Immature natural killer cell (primary cell): ENCODE data around the gene PKD2L2. TPM values are rescaled to one million over a fixed set of nuclear protein-coding genes. Genes with fewer than 3 reads are reported as not detected.
"Not testable (repeated sequence)": the region's sequence is repeated elsewhere in the genome, so short reads cannot be mapped to it uniquely, and the experiment has no call there.

Experiments used
- DNase-seq, 3 donors: peaks; one replicate each; pipeline ENCODE4 v3.0.0; 2022; ENCODE audit warnings: mixed read lengths in 1 of 3
- H3K27ac Mint-ChIP-seq, 6 donors: one replicate each; pipeline ENCODE4 v1.8.0; 2020; ENCODE audit warnings: mixed read lengths in 6 of 6, mild to moderate bottlenecking in 5 of 6, inconsistent platforms in 4 of 6, moderate library complexity in 3 of 6
- H3K27me3 Mint-ChIP-seq, 3 donors: one replicate each; pipeline ENCODE4 v1.8.0; 2020 to 2021; ENCODE audit warnings: low read depth in 3 of 3, mild to moderate bottlenecking in 3 of 3, mixed read lengths in 3 of 3, moderate library complexity in 3 of 3, inconsistent platforms in 1 of 3
- H3K36me3 Mint-ChIP-seq, 3 donors: one replicate each; pipeline ENCODE4 v1.8.0; 2020; ENCODE audit warnings: mixed read lengths in 3 of 3, inconsistent platforms in 2 of 3, mild to moderate bottlenecking in 2 of 3
- H3K4me1 Mint-ChIP-seq, 2 donors: one replicate each; pipeline ENCODE4 v1.8.0; 2020; ENCODE audit warnings: inconsistent platforms in 2 of 2, mild to moderate bottlenecking in 2 of 2, mixed read lengths in 2 of 2, moderate library complexity in 1 of 2
- H3K4me3 Mint-ChIP-seq, 5 donors: one replicate each; pipeline ENCODE4 v1.8.0; 2020; ENCODE audit warnings: mild to moderate bottlenecking in 5 of 5, mixed read lengths in 5 of 5, inconsistent platforms in 3 of 5, moderate library complexity in 3 of 5
- H3K9me3 Mint-ChIP-seq, 6 donors: one replicate each; pipeline ENCODE4 v1.8.0; 2020; ENCODE audit warnings: mild to moderate bottlenecking in 6 of 6, mixed read lengths in 6 of 6, inconsistent platforms in 4 of 6, moderate library complexity in 3 of 6
- polyA plus RNA-seq, 3 donors: library from polyadenylated mRNA; unstranded; fragments of 300-500 nt; fragmentation: Illumina TruSeq; gene quantifications; one replicate each; pipeline ENCODE4 v1.2.3, GENCODE V29; 2021

Gene PKD2L2
- under 1 TPM in 2 of 3 donors, not detected in 1; 0.23 to 0.30 TPM for polyA plus RNA-seq

DNA sequence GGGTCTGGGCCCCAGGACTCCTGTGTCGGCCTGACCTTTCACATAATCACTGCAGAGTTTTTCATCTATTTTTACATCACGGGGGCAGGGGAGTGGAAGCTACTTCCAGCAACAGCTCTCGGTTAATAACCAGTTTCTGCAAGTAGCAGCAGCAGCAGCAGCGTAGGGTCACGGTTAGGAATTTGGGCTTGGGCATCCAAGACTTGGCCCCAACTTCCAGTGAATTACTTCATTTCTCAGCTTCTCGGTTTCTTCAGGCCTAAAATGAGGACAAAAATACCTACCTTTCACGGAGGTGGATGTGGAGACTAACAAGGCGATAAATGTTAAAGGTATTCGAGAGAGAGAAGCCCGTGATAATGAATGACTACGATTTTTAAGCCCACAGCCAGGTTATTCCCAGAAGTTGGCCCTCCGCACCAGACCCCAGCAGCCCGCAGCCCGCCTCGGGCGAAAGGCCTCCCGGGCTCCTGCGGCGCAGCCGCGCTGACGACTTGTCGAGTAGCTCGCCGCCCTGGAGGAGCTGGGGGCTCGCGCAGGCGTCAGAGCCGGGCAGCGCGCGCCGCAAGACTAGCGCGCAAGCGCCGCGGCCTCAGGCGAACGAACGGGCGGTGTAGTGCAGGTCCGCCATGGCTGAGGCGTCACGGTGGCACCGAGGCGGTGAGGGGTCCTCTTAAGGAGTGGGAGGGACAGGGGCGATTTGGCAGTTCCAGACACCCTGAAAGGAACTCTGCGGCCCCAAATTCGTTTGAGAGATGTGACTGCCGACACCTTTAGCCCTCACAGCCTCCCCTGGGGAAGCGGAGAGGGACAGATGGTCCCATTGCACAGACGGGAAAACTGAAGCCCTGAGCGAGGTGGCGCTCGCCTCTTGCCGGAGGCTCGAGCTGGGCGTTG is at the start of gene PKD2L2:
Gene PKD2L2 (plus strand): TSS at position 595 of the 897 bp plus-strand sequence. CDS start 35 bp downstream, at position 630.
- Mint-ChIP-seq H3K27me3 (peaks cover 0 to 10% (median 10%) of the 10 kb centered on the region in 3 donors), H3K4me1 (peaks cover 15 to 36% of the 10 kb centered on the region in 2 donors), H3K36me3 (no peaks in the 10 kb centered on the region), H3K4me3 (peak within 1 kb of the TSS; percentile 86 to 91 (median 88)), H3K9me3 (no peaks in the 10 kb centered on the region), H3K27ac (peak within 1 kb of the TSS; percentile 93 to 98 (median 96))
- peak; percentile 81 to 87 (median 84) for DNase-seq

DNA sequence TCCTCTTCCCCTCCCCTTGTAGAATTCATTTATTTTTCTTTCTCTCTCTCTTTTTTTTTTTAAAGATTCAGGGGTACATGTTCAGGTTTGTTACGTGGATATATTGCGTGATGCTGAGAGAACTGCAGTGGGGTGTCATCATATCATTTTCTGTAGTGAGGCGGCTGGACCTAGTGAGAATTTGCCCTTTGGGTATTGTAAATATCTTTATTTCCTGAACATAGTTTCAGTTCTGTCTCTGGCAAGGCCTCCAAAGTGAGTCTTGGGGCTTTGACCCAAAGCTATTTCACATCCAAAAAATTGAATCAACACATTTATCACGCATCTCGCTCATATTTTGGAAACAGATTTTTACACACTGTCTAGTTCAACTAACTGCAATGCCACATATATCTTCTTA is 47.0 kb upstream of the PKD2L2 start:
- Mint-ChIP-seq H3K4me3 (no peak overlapping the region), H3K4me1 (no peaks in the 10 kb centered on the region), H3K9me3 (no peaks in the 10 kb centered on the region), H3K27ac (no peak overlapping the region), H3K27me3 (no peaks in the 10 kb centered on the region), H3K36me3 (peaks cover 9 to 17% (median 16%) of the 10 kb centered on the region in 3 donors)
- DNase-seq: no peak

GRCh38 chr5:137843676-137844299 is 45.5 kb upstream of the PKD2L2 start:
- Mint-ChIP-seq H3K9me3 (no peaks in the 10 kb centered on the region), H3K36me3 (peaks cover 9 to 20% (median 16%) of the 10 kb centered on the region in 3 donors), H3K27me3 (no peaks in the 10 kb centered on the region), H3K4me1 (no peaks in the 10 kb centered on the region), H3K27ac (no peak overlapping the region), H3K4me3 (no peak overlapping the region)
- no peak for DNase-seq

DNA sequence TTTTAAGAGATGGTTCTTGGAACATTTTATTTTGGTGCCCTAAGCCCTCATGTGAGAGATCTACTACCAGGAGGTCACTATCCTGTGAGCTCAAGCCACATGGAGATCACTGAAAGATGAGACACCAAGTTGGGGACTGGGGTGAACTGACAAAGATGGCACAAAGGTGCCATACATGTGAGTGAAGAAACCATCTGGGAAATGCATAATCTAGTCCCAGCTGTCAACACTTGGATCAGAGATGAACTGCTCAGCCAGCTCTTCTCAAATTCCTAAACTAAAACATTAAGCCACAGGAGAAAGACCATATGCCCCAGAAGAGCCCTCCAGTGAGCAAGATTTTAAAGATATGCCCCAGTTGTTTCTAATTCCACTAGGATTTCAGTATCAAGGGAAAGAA is 43.8 kb upstream of the PKD2L2 start:
- no peak overlapping the region for H3K27ac Mint-ChIP-seq
- no peaks in the 10 kb centered on the region for H3K9me3 Mint-ChIP-seq
- H3K4me3 Mint-ChIP-seq: no peak overlapping the region
- no peaks in the 10 kb centered on the region for H3K4me1 Mint-ChIP-seq
- peaks cover 9 to 20% (median 16%) of the 10 kb centered on the region in 3 donors for H3K36me3 Mint-ChIP-seq
- H3K27me3 Mint-ChIP-seq: no peaks in the 10 kb centered on the region
- no peak for DNase-seq

GRCh38 chr5:137847687-137848086 is 41.6 kb upstream of the PKD2L2 start:
- Mint-ChIP-seq H3K4me1 (no peaks in the 10 kb centered on the region), H3K9me3 (no peaks in the 10 kb centered on the region), H3K36me3 (peaks cover 13 to 26% (median 20%) of the 10 kb centered on the region in 3 donors), H3K4me3 (no peak overlapping the region), H3K27ac (no peak overlapping the region), H3K27me3 (no peaks in the 10 kb centered on the region)
- DNase-seq: no peak

- H3K9me3 Mint-ChIP-seq, H3K27ac Mint-ChIP-seq, DNase-seq, H3K27me3 Mint-ChIP-seq, H3K4me3 Mint-ChIP-seq: not testable (repeated sequence)
- Mint-ChIP-seq H3K36me3 (peaks cover 7 to 13% (median 10%) of the 10 kb centered on the region in 3 donors), H3K4me1 (peaks cover 6 to 18% of the 10 kb centered on the region in 2 donors)
These were observed 36.1 kb upstream of the PKD2L2 start for GRCh38 chr5:137853165-137853564.

- H3K27me3 Mint-ChIP-seq: no peaks in the 10 kb centered on the region
- H3K4me3 Mint-ChIP-seq: peak overlapping the region in 1 of 5 donors; percentile 36
- H3K27ac Mint-ChIP-seq: no peak overlapping the region
- H3K9me3 Mint-ChIP-seq: peaks cover 0 to 2% (median 0%) of the 10 kb centered on the region in 6 donors
- no peak for DNase-seq
- H3K4me1 Mint-ChIP-seq: peaks cover 8 to 24% of the 10 kb centered on the region in 2 donors
- peaks cover 7 to 9% (median 7%) of the 10 kb centered on the region in 3 donors for H3K36me3 Mint-ChIP-seq
These were observed 33.1 kb upstream of the PKD2L2 start for GRCh38 chr5:137856201-137856600.

DNA sequence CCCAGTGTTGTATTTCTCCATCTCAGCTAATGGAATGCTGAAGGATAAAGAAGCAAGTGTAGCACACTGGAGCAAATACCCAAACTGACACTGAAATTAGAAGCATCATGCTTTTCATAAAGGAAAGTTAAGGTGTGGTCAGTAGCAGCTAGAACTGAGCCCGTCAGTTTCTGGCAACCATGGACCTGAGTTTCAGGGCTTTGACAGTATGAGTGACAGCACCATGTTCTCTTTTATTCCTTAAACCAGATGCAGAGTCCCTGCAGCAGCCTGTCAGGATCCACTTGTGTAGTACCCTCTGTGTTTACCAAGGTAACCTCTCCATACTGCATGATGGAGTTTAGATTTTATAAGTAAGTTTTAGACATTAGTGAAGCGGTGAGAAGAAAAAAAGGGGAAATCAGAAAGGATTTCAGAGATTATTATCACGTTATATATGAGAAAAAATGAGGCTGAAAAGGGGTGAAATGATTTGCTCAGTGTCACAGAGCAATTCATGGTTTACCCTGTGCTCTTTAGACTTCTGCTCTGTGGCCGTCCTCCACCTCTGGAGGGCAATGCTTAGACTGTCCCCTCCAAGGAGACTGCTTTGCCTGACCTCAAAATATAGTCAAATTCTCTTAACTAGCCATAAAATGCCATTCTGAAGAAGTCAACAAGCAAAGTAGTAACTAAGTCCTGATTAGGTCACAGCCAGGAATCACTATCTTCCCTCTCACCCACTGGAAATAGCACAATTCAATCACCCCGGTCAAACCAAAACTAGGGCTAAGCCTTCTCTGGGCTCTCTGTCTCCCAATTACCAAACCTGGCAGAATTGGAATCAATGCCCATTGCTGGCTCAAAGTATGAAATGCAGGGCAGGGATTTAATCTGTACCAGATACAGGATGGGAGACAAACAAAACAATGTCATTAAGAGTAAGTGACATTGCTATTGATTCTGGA is 32.1 kb upstream of the PKD2L2 start:
- Mint-ChIP-seq H3K36me3 (peaks cover 7 to 9% (median 7%) of the 10 kb centered on the region in 3 donors), H3K27ac (no peak overlapping the region), H3K27me3 (no peaks in the 10 kb centered on the region), H3K4me3 (no peak overlapping the region), H3K9me3 (peaks cover 0 to 2% (median 0%) of the 10 kb centered on the region in 6 donors), H3K4me1 (peaks cover 8 to 24% of the 10 kb centered on the region in 2 donors)
- DNase-seq: no peak

DNA sequence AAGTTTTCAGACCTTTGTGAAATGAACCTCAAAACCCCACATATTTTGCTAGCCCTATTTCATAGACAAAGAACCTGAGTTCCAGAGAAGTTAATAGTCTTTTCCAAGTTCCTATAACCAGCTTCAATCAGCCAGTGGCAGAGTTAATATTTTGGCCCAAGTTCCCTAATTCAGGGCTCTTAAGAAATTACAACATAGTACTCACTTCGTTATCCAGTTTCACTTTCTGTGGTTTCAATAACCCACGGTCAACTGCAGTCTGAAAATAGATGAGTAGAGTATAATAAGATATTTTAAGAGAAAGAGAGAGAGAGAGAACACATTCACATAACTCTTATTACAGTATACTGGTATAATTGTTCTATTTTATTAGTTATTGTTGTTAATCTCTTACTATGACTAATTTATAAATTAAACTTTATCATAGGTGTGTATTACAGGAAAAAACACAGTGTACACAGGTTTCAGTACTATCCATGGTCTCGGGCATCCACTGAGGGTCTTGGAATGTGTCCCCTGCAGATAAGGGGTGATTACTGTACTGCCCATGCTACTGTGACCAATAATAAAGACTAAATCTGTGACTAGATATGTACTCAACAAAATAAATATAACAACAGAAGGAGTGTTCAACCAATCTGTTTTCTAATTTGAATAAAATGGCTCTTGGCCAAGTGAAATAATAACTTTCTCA is 30.9 kb upstream of the PKD2L2 start:
- Mint-ChIP-seq H3K27ac (peak overlapping the region in 2 of 6 donors; percentile 52 to 61), H3K4me1 (peaks cover 8 to 24% of the 10 kb centered on the region in 2 donors), H3K9me3 (peaks cover 0 to 1% (median 0%) of the 10 kb centered on the region in 6 donors), H3K4me3 (peak overlapping the region; percentile 49 to 81 (median 69)), H3K36me3 (peaks cover 3 to 7% (median 3%) of the 10 kb centered on the region in 3 donors), H3K27me3 (no peaks in the 10 kb centered on the region)
- peak in 2 of 3 donors; percentile 1 to 8 for DNase-seq

DNA sequence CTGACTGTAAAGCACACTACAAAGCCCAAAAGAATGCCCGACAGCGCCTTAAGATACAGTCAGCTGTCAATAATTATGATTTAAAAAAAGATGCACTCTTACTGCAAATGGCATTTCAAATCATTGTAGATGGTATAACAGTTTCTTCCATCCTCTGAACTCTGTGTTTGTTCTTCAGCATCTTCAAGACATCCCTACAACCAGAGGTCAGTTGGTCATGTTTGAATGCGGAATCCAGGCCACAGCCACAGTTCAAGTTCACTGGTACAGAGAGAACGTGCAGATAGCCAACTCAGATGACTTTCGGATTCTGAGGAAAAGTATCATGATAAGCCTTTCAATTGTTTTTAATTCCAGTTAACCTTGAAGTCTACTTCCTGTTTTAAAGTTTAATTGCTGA is 30.3 kb upstream of the PKD2L2 start:
- no peaks in the 10 kb centered on the region for H3K9me3 Mint-ChIP-seq
- H3K27ac Mint-ChIP-seq: no peak overlapping the region
- H3K4me3 Mint-ChIP-seq: no peak overlapping the region
- H3K36me3 Mint-ChIP-seq: peaks cover 3 to 5% (median 3%) of the 10 kb centered on the region in 3 donors
- H3K4me1 Mint-ChIP-seq: peaks cover 8 to 24% of the 10 kb centered on the region in 2 donors
- DNase-seq: no peak
- no peaks in the 10 kb centered on the region for H3K27me3 Mint-ChIP-seq

GRCh38 chr5:137862251-137862650 is 27.0 kb upstream of the PKD2L2 start:
- Mint-ChIP-seq H3K36me3 (no peaks in the 10 kb centered on the region), H3K9me3 (no peaks in the 10 kb centered on the region), H3K27me3 (no peaks in the 10 kb centered on the region), H3K27ac (no peak overlapping the region), H3K4me1 (peaks cover 6 to 13% of the 10 kb centered on the region in 2 donors), H3K4me3 (no peak overlapping the region)
- DNase-seq: no peak

GRCh38 chr5:137863653-137864052 is 25.6 kb upstream of the PKD2L2 start:
- not testable (repeated sequence) for H3K27me3 Mint-ChIP-seq, DNase-seq, H3K27ac Mint-ChIP-seq, H3K36me3 Mint-ChIP-seq, H3K4me3 Mint-ChIP-seq, H3K4me1 Mint-ChIP-seq, H3K9me3 Mint-ChIP-seq
